Measurements from ENCODE around the gene KCNK4. TPM values are rescaled to one million over a fixed set of nuclear protein-coding genes. Genes with fewer than 3 reads are reported as not detected.

The KCNK4 gene
- total and polyA plus RNA-seq, 2 donors (not counting 3 experiments of a cell fraction or from before 2014, with no cell fraction given), result 0.06 to 0.44 TPM

GRCh38 chr11:64247729-64248531, 43.2 kb upstream of the KCNK4 start:
- no peaks in the 10 kb centered on the region for H4K20me1 ChIP-seq (replicated peaks; ENCODE audit: control insufficient read depth, extremely low read depth, insufficient read depth, low read length)
- H3K9me1 ChIP-seq (replicated peaks; ENCODE audit: control insufficient read depth, extremely low read depth, insufficient read depth, low read length), result no peaks in the 10 kb centered on the region
- H3K4me3 ChIP-seq (replicated peaks in 1 of 3; ENCODE audit: insufficient read depth in 1 of 3, low read depth in 1 of 3, low read length in 3 of 3), result peak overlapping the region in 2 of 3 experiments; percentile 17 to 78
- ChIA-PET POLR2A (no interaction called here), CTCF (interaction anchor here (0.7 to 4.7 kb wide), 6 partner anchors 22 to 84 kb away, joined by 3 to 60 read pairs (median 5); no protein-coding TSS in a partner anchor)
- FAIRE-seq, result peak; percentile 21
- dilution Hi-C loops (cut with MboI; ENCODE audit: extremely low pct_ligation_motif_present, low sequenced_read_pairs) (no loop called here), intact Hi-C loops (cut with micrococcal nuclease) (loop anchor here (1.0 to 2.0 kb wide), 2 partner anchors 21 to 37 kb away; partner anchors contain the start of genes BAD and GPR137)
- peaks cover 30% of the 10 kb centered on the region for H3K4me1 ChIP-seq (ENCODE audit: control insufficient read depth, extremely low read depth, insufficient read depth, low read length)
- no TSS peak for BruUV-seq (replicated peaks)
- no peak for DNase-seq (ENCODE audit: low read depth, low spot score)
- no peak overlapping the region for H3K27ac ChIP-seq (ENCODE audit: insufficient read depth, low read depth, low read length)
- no peak overlapping the region for H3K9ac ChIP-seq (replicated peaks; ENCODE audit: extremely low read depth, insufficient read depth, low read length)
- H3K4me2 ChIP-seq (ENCODE audit: insufficient read depth, low read length), result peak overlapping the region; percentile 89
- H3K79me2 ChIP-seq (ENCODE audit: control insufficient read depth, insufficient read depth, low read length), result peaks cover 43% of the 10 kb centered on the region
- peak overlapping the region; percentile 35 for H2AFZ ChIP-seq (ENCODE audit: low read depth, low read length)
- H3K9me3 ChIP-seq (replicated peaks; ENCODE audit: control insufficient read depth, insufficient read depth, low read length), result no peaks in the 10 kb centered on the region
- H3K27me3 ChIP-seq (ENCODE audit: control insufficient read depth in 2 of 2, insufficient read depth in 2 of 2, low read length in 2 of 2), result no peaks in the 10 kb centered on the region
- TF ChIP-seq POLR2A (IDR thresholded peaks at IDR 0.05; ENCODE audit: low read depth, low read length) (no peak), MYC (IDR thresholded peaks at IDR 0.05; ENCODE audit: low read depth, low read length) (no peak), EZH2 (IDR thresholded peaks at IDR 0.05; ENCODE audit: borderline replicate concordance, low read depth, low read length, severe bottlenecking) (no peak), FOS (IDR thresholded peaks at IDR 0.05; ENCODE audit: borderline replicate concordance, insufficient read depth, low read length) (no peak), JUN (IDR thresholded peaks at IDR 0.05; ENCODE audit: borderline replicate concordance, insufficient read depth, insufficient read length, low read depth) (no peak), GATA2 (IDR thresholded peaks at IDR 0.05; ENCODE audit: insufficient read depth, insufficient read length, low read depth, low read length) (no peak), POLR2AphosphoS5 (IDR thresholded peaks at IDR 0.05; ENCODE audit: insufficient read depth, low read depth, low read length) (no peak), CTCF (IDR thresholded peaks at IDR 0.05; ENCODE audit: extremely low read depth in 1 of 2, insufficient read depth in 1 of 2, low read depth in 1 of 2, low read length in 2 of 2) (no peak), MAX (IDR thresholded peaks at IDR 0.05; ENCODE audit: insufficient read depth, insufficient read length) (no peak)
- peaks cover 0 to 12% of the 10 kb centered on the region in 2 experiments for H3K36me3 ChIP-seq (ENCODE audit: control insufficient read depth in 2 of 2, extremely low read depth in 1 of 2, insufficient read depth in 2 of 2, low read length in 2 of 2)

Measured in endothelial cell of umbilical vein (primary cell).